HG03196 (cell line): ENCODE measurements around the gene AGPAT1.
"Not testable (repeated sequence)": the region's sequence is repeated elsewhere in the genome, so short reads cannot be mapped to it uniquely, and the experiment has no call there.

ENCODE experiments used
- ATAC-seq: cut with Tn5 transposase; IDR thresholded peaks from one replicate; pipeline ENCODE4 v1.9.1; 2021; ENCODE audit not compliant: unreplicated experiment

Gene AGPAT1

GRCh38 chr6:32151181-32151862 lies 24.6 kb downstream of the AGPAT1 start:
- ATAC-seq, result no peak

GRCh38 chr6:32149932-32150870 lies 25.7 kb downstream of the AGPAT1 start:
- ATAC-seq, result no peak

- ATAC-seq, result no peak
These were observed 26.7 kb downstream of the AGPAT1 start for GRCh38 chr6:32149092-32149755.

GRCh38 chr6:32148289-32149091 lies 27.4 kb downstream of the AGPAT1 start:
- no peak for ATAC-seq

DNA sequence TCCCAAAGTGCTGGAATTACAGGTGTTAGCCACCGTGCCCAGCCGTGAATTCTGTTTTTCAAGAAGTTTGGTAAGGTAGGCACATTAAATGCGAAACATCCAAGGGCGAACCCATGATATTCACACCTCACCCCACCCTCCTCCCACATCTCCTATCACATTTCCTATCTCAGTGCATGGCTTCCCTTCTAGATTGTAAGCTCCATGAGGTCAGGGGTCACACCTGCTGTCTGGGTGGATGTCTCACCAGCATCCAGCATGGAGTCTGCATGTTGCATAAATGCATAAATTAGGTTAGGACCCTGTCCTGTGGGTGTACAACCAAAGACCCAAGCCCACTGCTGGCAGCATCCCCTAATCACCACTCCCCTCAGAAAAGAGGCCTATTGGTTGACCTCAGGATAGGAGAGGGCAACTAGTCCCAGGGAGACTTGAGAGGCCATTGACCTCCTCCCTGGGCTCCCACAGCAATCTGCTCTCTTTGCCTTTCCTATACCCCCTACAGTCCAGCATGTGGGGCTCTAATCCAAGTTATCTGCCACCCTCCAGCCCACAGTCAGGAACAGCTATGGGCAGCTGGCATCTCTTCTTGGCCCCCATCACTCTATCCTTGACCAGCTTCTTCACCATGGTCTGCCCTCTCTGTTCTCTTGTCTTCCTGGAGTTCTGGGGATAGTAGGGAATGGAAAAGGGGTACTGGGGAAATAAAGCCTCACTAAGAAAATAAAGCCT lies 28.3 kb downstream of the AGPAT1 start:
- no peak for ATAC-seq

DNA sequence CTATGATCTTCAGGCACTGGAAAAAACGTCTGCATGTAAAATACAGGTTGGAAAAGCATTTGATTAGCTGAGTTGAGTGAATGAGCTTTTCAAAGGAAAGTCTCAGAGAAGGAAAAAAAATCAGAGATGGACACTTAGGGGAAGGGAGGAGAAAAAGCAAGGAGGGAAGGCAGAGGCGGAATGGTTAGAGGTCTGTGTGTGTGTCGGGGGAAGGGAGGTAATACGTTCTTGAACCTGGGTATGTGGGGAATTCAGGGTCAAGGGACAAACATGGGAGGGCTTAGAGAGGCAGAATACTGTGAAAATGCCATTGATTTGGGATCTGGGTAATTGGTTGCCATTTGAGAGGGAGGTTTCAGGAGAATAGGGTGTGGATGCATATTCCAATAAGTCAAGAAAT lies 29.2 kb downstream of the AGPAT1 start:
- no peak for ATAC-seq

DNA sequence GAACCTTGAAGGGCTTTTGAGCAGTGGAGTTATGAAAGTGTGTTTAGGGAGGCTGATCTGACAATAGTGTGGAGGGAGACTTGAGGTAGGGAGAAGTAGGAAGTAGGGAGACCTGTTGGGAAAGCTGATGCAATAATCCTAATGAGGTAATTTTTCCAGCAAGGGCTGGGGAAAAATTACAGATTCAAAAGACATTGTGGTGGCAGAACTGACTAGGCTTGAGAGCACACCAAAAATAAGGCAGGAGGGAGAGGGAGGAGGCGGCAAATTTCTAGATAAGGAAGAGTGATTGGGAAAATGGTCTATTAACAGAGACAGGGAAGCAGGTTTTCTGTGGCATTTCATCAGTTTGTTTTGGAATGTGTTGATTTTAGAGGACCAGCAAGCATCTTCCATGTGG lies 29.6 kb downstream of the AGPAT1 start:
- ATAC-seq, result no peak

GRCh38 chr6:32144238-32144637 lies 31.6 kb downstream of the AGPAT1 start:
- not testable (repeated sequence) for ATAC-seq

GRCh38 chr6:32140420-32141046 lies 35.4 kb downstream of the AGPAT1 start:
- ATAC-seq, result no peak

GRCh38 chr6:32139590-32139989 lies 36.3 kb downstream of the AGPAT1 start:
- no peak for ATAC-seq

DNA sequence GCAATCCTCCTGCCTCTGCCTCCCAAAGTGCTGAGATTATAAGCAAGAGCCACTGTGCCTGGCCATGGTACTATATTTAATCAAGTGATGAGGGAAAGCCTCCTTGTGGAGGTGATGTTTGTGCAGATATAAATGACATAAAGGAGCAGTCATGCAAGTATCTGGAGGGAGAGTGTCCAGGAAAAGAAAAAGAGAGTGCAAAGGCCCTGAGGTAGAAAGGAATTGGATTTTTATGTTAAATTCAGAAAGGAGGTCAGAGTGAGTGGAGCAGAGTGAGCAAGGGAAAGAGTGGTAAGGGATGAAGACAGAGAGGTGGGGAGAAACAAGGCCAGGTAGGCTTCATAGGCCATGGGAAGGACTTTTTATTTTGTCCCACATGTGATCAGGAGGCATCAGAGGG lies 38.4 kb downstream of the AGPAT1 start:
- ATAC-seq, result no peak

- no peak for ATAC-seq
These were observed 42.1 kb downstream of the AGPAT1 start for GRCh38 chr6:32133786-32134185.

- ATAC-seq, result no peak
These were observed 43.8 kb downstream of the AGPAT1 start for GRCh38 chr6:32132110-32132509.

DNA sequence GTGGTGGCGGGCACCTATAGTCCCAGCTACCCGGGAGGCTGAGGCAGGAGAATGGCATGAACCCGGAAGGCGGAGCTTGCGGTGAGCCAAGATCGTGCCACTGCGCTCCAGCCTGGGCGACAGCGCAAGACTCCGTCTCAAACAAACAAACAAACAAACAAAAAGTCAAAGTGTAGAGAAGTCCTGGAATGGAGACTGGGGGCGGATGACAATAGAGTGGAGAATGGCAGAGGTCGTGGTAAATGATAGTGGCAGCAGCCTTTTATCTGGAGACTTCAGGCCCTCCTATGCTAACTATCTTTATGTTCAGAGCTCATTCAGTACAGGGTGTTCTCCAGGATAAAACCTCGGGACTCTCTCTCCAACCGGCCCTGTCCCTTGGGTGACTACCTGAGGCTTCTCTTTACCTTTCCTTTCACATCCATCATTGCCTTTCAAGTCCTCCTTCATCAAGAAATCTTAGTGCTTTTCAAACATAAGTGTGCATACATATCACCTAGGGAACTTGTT lies 44.4 kb downstream of the AGPAT1 start:
- ATAC-seq, result no peak

DNA sequence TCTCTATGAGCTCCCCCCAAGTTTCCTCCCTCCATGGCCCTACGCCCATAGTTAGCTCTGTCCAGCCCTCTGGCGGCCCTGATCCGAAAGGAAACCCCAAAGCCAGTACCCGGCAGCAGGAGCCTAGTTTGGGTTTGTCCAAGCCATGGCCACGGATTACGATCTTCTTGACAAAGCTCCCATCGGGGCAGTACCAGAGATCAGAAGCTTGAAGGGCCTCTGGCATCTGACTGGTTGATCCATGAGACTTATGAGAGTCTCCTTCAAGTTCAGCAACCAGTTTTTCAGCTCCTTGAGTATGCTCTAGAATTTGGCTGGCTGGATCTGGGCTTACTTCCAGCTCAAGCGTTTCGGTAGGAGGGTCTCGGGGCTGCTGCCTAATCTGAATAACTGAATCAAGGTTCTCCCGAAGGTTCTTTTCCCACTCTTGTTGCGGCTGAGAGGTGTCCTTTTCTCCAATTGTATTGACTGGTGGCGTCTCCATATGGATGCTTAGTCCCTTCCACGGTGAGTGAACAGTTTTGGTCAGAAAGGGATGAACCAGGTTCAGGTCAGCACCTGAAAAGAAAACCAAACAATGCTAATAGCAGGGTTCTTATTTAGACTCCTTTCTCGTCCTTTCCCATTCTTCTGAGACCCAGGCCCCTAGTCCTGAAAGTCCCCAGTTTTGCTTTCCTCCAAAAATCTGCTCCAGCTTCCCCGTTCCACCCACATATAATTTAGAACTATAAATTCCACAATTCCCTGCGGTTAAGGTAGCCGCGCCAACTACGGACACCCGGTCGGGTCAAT lies 46.4 kb downstream of the AGPAT1 start:
- ATAC-seq, result no peak

DNA sequence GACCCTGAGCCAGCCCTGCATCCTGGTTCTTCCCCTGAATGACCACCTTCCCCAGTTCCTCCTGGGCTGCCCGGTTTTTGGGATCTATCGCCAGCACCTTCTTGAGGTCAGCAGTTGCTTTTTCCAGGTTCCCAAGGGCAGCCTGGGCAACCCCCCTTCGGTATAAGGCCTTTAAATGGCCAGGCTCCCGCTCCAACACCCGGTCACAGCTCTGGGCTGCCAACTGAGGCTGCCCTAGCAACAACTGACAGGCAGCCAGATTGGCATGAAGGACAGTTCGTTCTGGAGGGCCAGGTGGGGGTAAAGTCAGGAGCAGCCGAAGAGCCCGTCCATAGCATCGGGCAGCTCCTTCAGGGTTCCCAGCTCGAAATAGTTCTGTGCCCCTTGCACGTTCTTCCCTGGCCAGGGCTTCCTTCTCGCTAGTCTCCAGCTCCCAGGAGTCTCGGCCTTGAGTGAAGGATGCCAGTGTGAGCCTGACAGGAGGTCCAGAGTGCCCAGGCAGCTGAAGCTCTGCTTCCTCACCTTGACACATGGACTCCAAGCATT lies 47.1 kb downstream of the AGPAT1 start:
- ATAC-seq, result no peak

DNA sequence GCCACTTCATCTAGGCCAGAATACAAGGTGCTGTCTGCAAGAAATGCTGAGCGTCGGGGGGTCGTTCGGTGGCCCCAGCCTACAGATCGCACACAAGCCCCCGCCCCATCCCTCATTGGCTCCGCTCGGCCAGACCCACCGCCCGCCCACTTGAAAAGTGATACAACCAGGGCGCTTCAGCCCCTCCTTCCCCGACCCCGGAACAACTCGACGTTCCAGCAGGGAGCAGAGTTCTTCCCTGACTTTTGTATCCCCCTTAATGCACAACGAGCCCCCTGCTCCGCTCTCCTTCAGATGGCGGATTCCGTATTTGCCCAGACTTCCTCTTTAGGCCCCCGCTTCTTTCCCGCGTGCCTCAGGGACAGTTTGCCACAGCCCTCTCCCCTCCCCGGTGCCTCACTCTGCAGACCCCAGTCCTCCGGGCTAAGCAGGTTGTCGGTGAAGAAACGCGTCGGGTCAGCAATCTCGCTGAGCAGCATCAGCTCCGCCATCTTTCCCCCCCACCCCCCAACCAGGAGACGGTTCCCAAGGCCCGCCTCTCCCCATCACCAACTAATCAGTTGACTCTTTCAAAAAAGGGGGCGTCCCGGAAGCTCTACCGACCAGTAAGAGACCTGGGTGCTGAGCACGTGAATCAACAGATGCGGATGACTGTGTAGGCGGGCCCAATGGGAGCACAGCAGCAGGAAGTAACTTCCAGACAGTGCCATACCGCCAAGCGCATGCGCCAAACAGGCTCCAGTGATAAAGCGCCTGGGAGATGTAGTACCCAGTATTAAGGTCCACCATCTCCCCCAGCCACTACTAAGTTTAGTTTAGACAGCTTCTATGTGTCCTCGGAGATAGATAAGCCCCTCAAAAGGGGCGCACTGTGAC lies 47.9 kb downstream of the AGPAT1 start, which contains the start of gene ATF6B:
Gene ATF6B, minus strand, starts transcription at position 530 of the 876 bp plus-strand sequence. Its CDS starts 39 bp downstream, at position 491.
- ATAC-seq, result peak; percentile 90

- ATAC-seq, result no peak
These were observed 48.5 kb downstream of the AGPAT1 start for GRCh38 chr6:32127409-32127716.
